HepG2 (cell line): ENCODE results near the gene IRF1. TPM values are rescaled to one million over a fixed set of nuclear protein-coding genes. Genes with fewer than 3 reads are reported as not detected.

Source experiments
- AFF4 ChIP-seq: sonication (generic); formaldehyde crosslinking; IDR thresholded peaks from 2 replicates; pipeline ENCODE4 v1.4.0; 2020; ENCODE audit warnings: missing genetic modification reagents
- BHLHE40 ChIP-seq: IDR thresholded peaks from 2 replicates; pipeline ENCODE4 v1.6.1; 2011; ENCODE audit warnings: low read length, improper control_type of control experiment
- BORCS8-MEF2B ChIP-seq: sonication (generic); formaldehyde crosslinking; IDR thresholded peaks from 2 replicates; pipeline ENCODE4 v1.8.0; 2022; ENCODE audit warnings: mild to moderate bottlenecking, missing genetic modification reagents
- DPF2 ChIP-seq: sonication (generic); formaldehyde crosslinking; IDR thresholded peaks from 2 replicates; pipeline ENCODE4 v1.4.0; 2020; ENCODE audit warnings: mild to moderate bottlenecking, low read depth, missing genetic modification reagents, borderline replicate concordance
- ELF3 ChIP-seq: IDR thresholded peaks from 2 replicates; pipeline ENCODE4 v1.6.1; 2016; ENCODE audit warnings: missing genetic modification reagents, missing compliant biosample characterization
- ELK4 ChIP-seq: sonication (generic); formaldehyde crosslinking; IDR thresholded peaks from 2 replicates; pipeline ENCODE4 v1.9.0; 2021; ENCODE audit warnings: missing genetic modification reagents, borderline replicate concordance
- FOXA3 ChIP-seq: IDR thresholded peaks from 2 replicates; pipeline ENCODE4 v1.6.1; 2016; ENCODE audit warnings: missing genetic modification reagents, missing compliant biosample characterization
- HMG20B ChIP-seq: conservative IDR thresholded peaks from 2 replicates; pipeline ENCODE4 v1.6.1; 2016; ENCODE audit warnings: missing genetic modification reagents, missing compliant biosample characterization
- MED8 ChIP-seq: sonication (generic); formaldehyde crosslinking; IDR thresholded peaks from 2 replicates; pipeline ENCODE4 v1.8.1; 2023; ENCODE audit warnings: mild to moderate bottlenecking, missing genetic modification reagents; ENCODE audit not compliant: insufficient replicate concordance
- PAF1 ChIP-seq: IDR thresholded peaks from 2 replicates; pipeline ENCODE4 v1.6.1; 2016; ENCODE audit warnings: missing genetic modification reagents, missing compliant biosample characterization
- PPARG ChIP-seq: conservative IDR thresholded peaks from 2 replicates; pipeline ENCODE4 v1.6.1; 2016; ENCODE audit warnings: missing biosample characterization, missing genetic modification reagents
- RXRB ChIP-seq: IDR thresholded peaks from 2 replicates; pipeline ENCODE4 v1.6.1; 2016; ENCODE audit warnings: borderline replicate concordance, missing genetic modification reagents, missing compliant biosample characterization
- SIX4 ChIP-seq: sonication (generic); formaldehyde crosslinking; IDR thresholded peaks from 2 replicates; pipeline ENCODE4 v1.4.0; 2020; ENCODE audit warnings: missing genetic modification reagents
- SRSF9 ChIP-seq: fragments of 200-400 bp; formaldehyde crosslinking; IDR thresholded peaks from 2 replicates; pipeline ENCODE4 v1.6.1; 2018; ENCODE audit warnings: borderline replicate concordance, mild to moderate bottlenecking, low read depth, low read length; ENCODE audit not compliant: insufficient read depth, poor library complexity, severe bottlenecking
- TAF15 ChIP-seq: fragments of 200-400 bp; formaldehyde crosslinking; IDR thresholded peaks from one replicate; pipeline ENCODE4 v1.6.1; 2018; ENCODE audit warnings: mild to moderate bottlenecking, low read depth, low read length; ENCODE audit not compliant: poor library complexity, severe bottlenecking
- ZBTB37 ChIP-seq: sonication (generic); formaldehyde crosslinking; IDR thresholded peaks from 2 replicates; pipeline ENCODE4 v1.4.0; 2020; ENCODE audit warnings: mild to moderate bottlenecking, missing genetic modification reagents
- ZBTB43 ChIP-seq: sonication (generic); formaldehyde crosslinking; conservative IDR thresholded peaks from 2 replicates; pipeline ENCODE4 v1.4.0; 2020; ENCODE audit warnings: missing genetic modification reagents
- ZMAT5 ChIP-seq: sonication (generic); formaldehyde crosslinking; IDR thresholded peaks from 2 replicates; pipeline ENCODE4 v1.5.0; 2020; ENCODE audit warnings: mild to moderate bottlenecking, low read depth, missing genetic modification reagents, borderline replicate concordance
- ZMYM2 ChIP-seq: sonication (generic); formaldehyde crosslinking; IDR thresholded peaks from 2 replicates; pipeline ENCODE4 v1.8.0; 2022; ENCODE audit warnings: mild to moderate bottlenecking, missing genetic modification reagents
- ZNF3 ChIP-seq: IDR thresholded peaks from 2 replicates; pipeline ENCODE4 v1.7.0; 2017; ENCODE audit warnings: inconsistent platforms
- ZNF30 ChIP-seq: sonication (generic); formaldehyde crosslinking; IDR thresholded peaks from 2 replicates; pipeline ENCODE4 v1.5.0; 2020; ENCODE audit warnings: mild to moderate bottlenecking, missing genetic modification reagents
- polyA plus RNA-seq, 8 experiments: library from polyadenylated mRNA; depleted of rRNA in 3 of 8; stranded (reverse) in 7 of 8; unstranded in 1 of 8; fragments of >200 nt; fragmentation: Illumina TruSeq in 4 of 8; extraction: Trizol in 4 of 8; gene quantifications; 2 replicates each; pipeline versions ENCODE4 v1.2.1 to v1.2.3, GENCODE V29; 2011 to 2016; ENCODE audit warnings: low read depth in 4 of 8, missing spikeins in 1 of 8, mixed read lengths in 1 of 8; ENCODE audit not compliant: insufficient read depth in 1 of 8
- total RNA-seq, 5 experiments: library from RNA; depleted of rRNA; stranded (reverse); fragments of >200 nt; fragmentation: Illumina TruSeq; extraction: Trizol; gene quantifications; 2 replicates each; pipeline ENCODE4 v1.2.3, GENCODE V29; 2016; ENCODE audit warnings: low read depth in 1 of 5

IRF1 gene
- total and polyA plus RNA-seq, 2 of the 13 experiments (the other 11 are each of a cell fraction or from before 2014, with no cell fraction given), result 4.1 to 8.8 TPM

- TF ChIP-seq ZBTB37 (CRISPR knock-in tag) (no peak), PAF1 (no peak), TAF15 (no peak), DPF2 (CRISPR knock-in tag) (no peak), AFF4 (CRISPR knock-in tag) (no peak), BHLHE40 (peak; percentile 44; the same call in 1 of the 2 replicates), MED8 (CRISPR knock-in tag) (no peak), ZBTB43 (CRISPR knock-in tag) (no peak), HMG20B (CRISPR knock-in tag) (no peak), SIX4 (no peak), PPARG (CRISPR knock-in tag) (peak; percentile 30; the same call in 1 of the 2 replicates), ZNF30 (CRISPR knock-in tag) (no peak), SRSF9 (no peak), ZMAT5 (no peak), ZNF3 (no peak), BORCS8-MEF2B (no peak), RXRB (peak; percentile 89), FOXA3 (CRISPR knock-in tag) (peak; percentile 31; the same call in 1 of the 2 replicates), ELF3 (CRISPR knock-in tag) (0 out of 2 replicates have a peak, but pooled peaks have one; percentile 13), ZMYM2 (no peak), ELK4 (CRISPR knock-in tag) (no peak)
Measured at GRCh38 chr5:132539716-132540115, 49.1 kb upstream of the IRF1 start (continued).
